HG03378 (cell line): ENCODE measurements around the gene ZMYND8.
"Not testable (repeated sequence)": the region's sequence is repeated elsewhere in the genome, so short reads cannot be mapped to it uniquely, and the experiment has no call there.

Experiments used
- ATAC-seq: cut with Tn5 transposase; IDR thresholded peaks from one replicate; pipeline ENCODE4 v1.9.1; 2021; ENCODE audit warnings: mild to moderate bottlenecking, moderate library complexity; ENCODE audit not compliant: unreplicated experiment

The ZMYND8 gene

GRCh38 chr20:47356526-47357295 is at the start of gene ZMYND8:
Gene ZMYND8, minus strand, starts transcription at chr20:47356699. Its CDS starts 29 bp downstream, at chr20:47356670.
- peak; percentile 50 for ATAC-seq

GRCh38 chr20:47405775-47406325 is 49.4 kb upstream of the ZMYND8 start:
- no peak for ATAC-seq

- no peak for ATAC-seq
Observed at GRCh38 chr20:47400685-47401084, 44.2 kb upstream of the ZMYND8 start.

GRCh38 chr20:47397652-47398301 is 41.3 kb upstream of the ZMYND8 start:
- ATAC-seq: no peak

- ATAC-seq: no peak
Observed at GRCh38 chr20:47396762-47397476, 40.4 kb upstream of the ZMYND8 start.

- ATAC-seq: not testable (repeated sequence)
Observed at GRCh38 chr20:47393796-47394514, 37.5 kb upstream of the ZMYND8 start.

GRCh38 chr20:47392721-47393073 is 36.2 kb upstream of the ZMYND8 start:
- peak; percentile 44 for ATAC-seq

GRCh38 chr20:47392015-47392720 is 35.7 kb upstream of the ZMYND8 start:
- peak; percentile 70 for ATAC-seq

- no peak for ATAC-seq
Observed at GRCh38 chr20:47391276-47392010, 34.9 kb upstream of the ZMYND8 start.

- no peak for ATAC-seq
Observed at GRCh38 chr20:47389867-47390347, 33.4 kb upstream of the ZMYND8 start.

GRCh38 chr20:47385968-47386367 is 29.5 kb upstream of the ZMYND8 start:
- ATAC-seq: not testable (repeated sequence)

GRCh38 chr20:47382746-47383415 is 26.4 kb upstream of the ZMYND8 start:
- ATAC-seq: no peak

GRCh38 chr20:47380481-47380880 is 24.0 kb upstream of the ZMYND8 start:
- no peak for ATAC-seq

- ATAC-seq: no peak
Observed at GRCh38 chr20:47379433-47380150, 23.1 kb upstream of the ZMYND8 start.

- ATAC-seq: no peak
Observed at GRCh38 chr20:47377122-47377722, 20.7 kb upstream of the ZMYND8 start.

GRCh38 chr20:47376096-47376643 is 19.7 kb upstream of the ZMYND8 start:
- ATAC-seq: not testable (repeated sequence)

- not testable (repeated sequence) for ATAC-seq
Observed at GRCh38 chr20:47374121-47374520, 17.6 kb upstream of the ZMYND8 start.
